HFFc6 (cell line): ENCODE data around the gene NEK2. TPM values are rescaled to one million over a fixed set of nuclear protein-coding genes. Genes with fewer than 3 reads are reported as not detected.

Source experiments
- DNase-seq: peaks from one replicate; pipeline ENCODE4 v3.0.0-alpha.2; 2018
- H3K27ac Mint-ChIP-seq: 2 replicates; pipeline ENCODE4 v1.8.0; 2020; ENCODE audit warnings: mild to moderate bottlenecking, mixed read lengths
- H3K27me3 Mint-ChIP-seq: 2 replicates; pipeline ENCODE4 v1.8.0; 2021; ENCODE audit warnings: mild to moderate bottlenecking, moderate library complexity, mixed read lengths; ENCODE audit not compliant: insufficient read depth
- H3K36me3 Mint-ChIP-seq: 2 replicates; pipeline ENCODE4 v1.8.0; 2021; ENCODE audit warnings: low read depth, mixed read lengths
- H3K4me1 Mint-ChIP-seq: 2 replicates; pipeline ENCODE4 v1.8.0; 2020; ENCODE audit warnings: low read depth, mixed read lengths
- H3K4me3 Mint-ChIP-seq: 2 replicates; pipeline ENCODE4 v1.8.0; 2020; ENCODE audit warnings: mild to moderate bottlenecking, moderate library complexity, mixed read lengths
- H3K9me3 Mint-ChIP-seq: 2 replicates; pipeline ENCODE4 v1.8.0; 2020; ENCODE audit warnings: mild to moderate bottlenecking, mixed read lengths
- total RNA-seq, 6 experiments: library from RNA; stranded (reverse); fragmentation: NEBNext Ultra II Directional; extraction: Animal tissue kit (Norgen Biotek cat#: 25700); gene quantifications; 2 replicates in 1 of 6; 3 replicates in 5 of 6; pipeline ENCODE4 v1.2.3, GENCODE V29; 2021
- TF ChIP-seq, protein P1 (sequence below): fragments of 200-600 bp; sonication (generic); IDR thresholded peaks from 2 replicates; pipeline ENCODE4 v1.5.0; 2021; ENCODE audit warnings: antibody characterized with exemption, mild to moderate bottlenecking

The NEK2 gene
- total RNA-seq, 6 experiments from 2014 or later = 10.2 to 28.6 (median 26.8) TPM

DNA sequence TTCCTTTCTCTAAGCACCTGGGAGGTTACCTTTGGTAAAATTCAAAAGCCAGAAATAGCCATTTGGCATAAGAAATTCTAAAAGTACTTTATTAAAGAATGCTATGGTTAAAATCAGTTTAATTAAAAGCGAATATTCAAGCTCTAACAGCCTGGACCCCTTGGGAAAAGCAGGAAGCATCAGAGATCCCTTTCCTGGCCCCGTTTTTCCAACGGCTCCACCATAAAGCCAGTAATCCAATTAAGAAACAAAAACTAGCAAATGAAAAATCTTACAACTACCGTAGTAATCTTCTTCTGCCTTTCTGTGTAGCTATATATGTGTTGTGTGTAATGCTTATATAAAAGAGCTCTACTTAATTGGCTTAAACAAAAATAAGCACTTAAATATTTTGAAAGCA is 33.5 kb upstream of the NEK2 start:
- H3K4me1 Mint-ChIP-seq = peaks cover 8% of the 10 kb centered on the region
- TF ChIP-seq, protein P1, sequence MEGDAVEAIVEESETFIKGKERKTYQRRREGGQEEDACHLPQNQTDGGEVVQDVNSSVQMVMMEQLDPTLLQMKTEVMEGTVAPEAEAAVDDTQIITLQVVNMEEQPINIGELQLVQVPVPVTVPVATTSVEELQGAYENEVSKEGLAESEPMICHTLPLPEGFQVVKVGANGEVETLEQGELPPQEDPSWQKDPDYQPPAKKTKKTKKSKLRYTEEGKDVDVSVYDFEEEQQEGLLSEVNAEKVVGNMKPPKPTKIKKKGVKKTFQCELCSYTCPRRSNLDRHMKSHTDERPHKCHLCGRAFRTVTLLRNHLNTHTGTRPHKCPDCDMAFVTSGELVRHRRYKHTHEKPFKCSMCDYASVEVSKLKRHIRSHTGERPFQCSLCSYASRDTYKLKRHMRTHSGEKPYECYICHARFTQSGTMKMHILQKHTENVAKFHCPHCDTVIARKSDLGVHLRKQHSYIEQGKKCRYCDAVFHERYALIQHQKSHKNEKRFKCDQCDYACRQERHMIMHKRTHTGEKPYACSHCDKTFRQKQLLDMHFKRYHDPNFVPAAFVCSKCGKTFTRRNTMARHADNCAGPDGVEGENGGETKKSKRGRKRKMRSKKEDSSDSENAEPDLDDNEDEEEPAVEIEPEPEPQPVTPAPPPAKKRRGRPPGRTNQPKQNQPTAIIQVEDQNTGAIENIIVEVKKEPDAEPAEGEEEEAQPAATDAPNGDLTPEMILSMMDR = no peak
- H3K36me3 Mint-ChIP-seq = no peaks in the 10 kb centered on the region
- no peak for DNase-seq
- no peak overlapping the region for H3K27ac Mint-ChIP-seq
- no peaks in the 10 kb centered on the region for H3K9me3 Mint-ChIP-seq
- H3K4me3 Mint-ChIP-seq = no peak overlapping the region
- peaks cover 2% of the 10 kb centered on the region for H3K27me3 Mint-ChIP-seq

DNA sequence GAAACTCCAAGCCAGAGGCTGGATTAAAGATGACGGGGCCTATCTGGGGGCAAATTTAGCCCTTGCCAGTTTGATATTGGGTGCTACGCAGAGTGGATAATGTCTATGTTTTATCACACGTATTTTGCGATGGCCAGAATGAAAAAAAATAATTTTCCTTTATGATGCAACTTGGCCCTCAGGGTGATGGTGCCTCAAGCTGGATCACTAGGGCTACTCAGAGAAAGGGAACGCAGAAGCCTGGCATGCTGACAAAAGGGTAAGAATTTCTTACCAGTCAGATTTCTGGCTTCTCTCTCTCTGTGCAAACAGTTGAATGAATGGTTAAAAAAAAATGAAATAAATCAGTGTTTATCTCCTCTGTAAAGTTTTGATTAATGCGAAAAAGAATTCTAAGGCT is 32.6 kb upstream of the NEK2 start:
- Mint-ChIP-seq H3K4me1 (peaks cover 8% of the 10 kb centered on the region), H3K27me3 (peaks cover 2% of the 10 kb centered on the region), H3K27ac (no peak overlapping the region), H3K9me3 (no peaks in the 10 kb centered on the region), H3K4me3 (no peak overlapping the region), H3K36me3 (no peaks in the 10 kb centered on the region)
- DNase-seq = no peak
- TF ChIP-seq, protein P1 = no peak

DNA sequence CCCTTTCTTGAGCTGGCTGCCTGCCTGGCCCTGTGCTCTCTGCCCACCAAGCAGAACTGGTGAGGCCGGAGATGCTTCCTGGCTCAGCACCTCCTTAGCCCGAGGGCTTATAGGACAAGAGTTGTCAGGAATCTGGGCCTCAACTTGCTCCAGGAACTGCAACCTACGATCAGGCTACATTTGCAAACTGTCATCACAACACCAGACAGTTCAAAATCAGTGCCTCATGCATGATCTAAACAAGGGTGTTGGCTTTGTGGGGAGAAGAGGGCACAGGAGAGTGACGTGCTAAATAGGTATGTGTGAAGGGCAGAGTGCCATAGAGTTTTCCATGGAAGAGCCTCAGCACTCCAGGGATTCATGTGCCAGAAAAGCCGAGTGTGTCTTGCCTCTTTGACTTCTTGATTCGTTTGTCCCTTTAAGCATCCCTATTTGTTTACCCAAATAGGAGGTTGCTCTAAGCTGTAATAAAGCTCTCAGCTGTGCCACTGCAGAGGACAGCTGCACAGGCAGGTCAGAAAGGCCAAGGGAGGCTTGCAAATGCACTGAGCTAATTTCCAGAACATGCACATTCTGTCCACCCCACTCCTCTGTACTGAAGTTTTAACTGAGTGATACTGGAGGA is 30.2 kb upstream of the NEK2 start:
- Mint-ChIP-seq H3K9me3 (no peaks in the 10 kb centered on the region), H3K4me1 (peaks cover 8% of the 10 kb centered on the region), H3K27ac (no peak overlapping the region; the same call in 1 of the 2 replicates), H3K36me3 (no peaks in the 10 kb centered on the region), H3K27me3 (peaks cover 15% of the 10 kb centered on the region), H3K4me3 (no peak overlapping the region)
- TF ChIP-seq, protein P1 = no peak
- DNase-seq = no peak

DNA sequence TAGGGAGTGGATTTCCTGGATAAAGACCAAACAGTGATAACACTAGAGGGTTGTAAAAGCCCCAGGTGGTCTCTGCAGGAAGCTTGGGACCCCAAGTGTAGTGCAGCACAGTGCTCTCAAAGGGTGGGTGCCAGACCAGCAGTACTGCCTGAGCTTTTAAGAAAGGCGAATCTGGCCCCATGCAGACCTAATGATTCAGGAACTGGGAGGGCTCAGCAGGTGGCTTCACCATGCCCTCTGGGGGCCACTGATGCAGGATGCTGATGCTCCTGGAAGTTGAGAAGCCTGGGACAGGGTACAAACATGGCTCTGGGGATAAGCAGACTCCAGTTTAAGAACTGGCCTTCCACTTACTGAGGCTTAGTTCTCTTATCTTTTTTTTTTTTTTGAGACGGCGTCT is 29.1 kb upstream of the NEK2 start:
- Mint-ChIP-seq H3K36me3 (no peaks in the 10 kb centered on the region), H3K4me3 (no peak overlapping the region)

DNA sequence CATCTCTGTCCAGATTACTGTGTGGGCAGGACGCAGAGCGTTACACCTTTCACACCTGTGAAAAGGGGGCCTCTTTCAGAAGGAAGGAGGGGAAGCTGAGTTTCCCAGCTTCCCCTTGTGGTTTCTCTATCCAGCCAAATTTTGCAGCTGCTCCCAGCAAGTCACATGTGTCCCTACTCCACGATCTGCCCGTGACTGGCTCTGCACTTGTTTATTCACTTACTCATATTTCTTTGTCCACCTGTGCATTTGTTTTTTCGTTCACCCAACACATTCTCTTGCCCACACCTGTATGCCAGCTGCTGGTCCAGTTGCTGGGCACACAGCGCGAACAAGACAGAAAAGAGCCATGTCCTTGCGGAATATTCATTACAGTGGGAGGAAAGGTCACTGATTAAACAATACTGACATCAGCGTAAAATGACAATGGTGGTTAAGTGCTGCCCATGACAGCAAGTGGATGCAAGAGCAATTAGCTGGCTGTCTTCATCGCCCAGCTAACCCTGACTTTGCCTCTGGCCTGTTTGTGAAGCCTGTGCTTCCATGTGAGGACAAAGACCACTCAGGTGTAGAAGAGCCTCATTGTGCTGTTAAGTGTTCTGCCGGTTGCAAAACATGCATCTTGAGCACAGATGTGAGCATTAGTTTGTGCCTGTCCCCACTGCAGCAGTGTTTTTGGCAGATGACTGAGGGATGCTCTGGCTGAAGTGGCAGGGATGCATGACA is 28.6 kb upstream of the NEK2 start:
- no peak overlapping the region for H3K4me3 Mint-ChIP-seq
- H3K36me3 Mint-ChIP-seq = no peaks in the 10 kb centered on the region
- H3K27me3 Mint-ChIP-seq = peaks cover 25% of the 10 kb centered on the region
- peaks cover 8% of the 10 kb centered on the region for H3K4me1 Mint-ChIP-seq
- TF ChIP-seq, protein P1 = no peak
- no peak overlapping the region for H3K27ac Mint-ChIP-seq
- no peaks in the 10 kb centered on the region for H3K9me3 Mint-ChIP-seq
- no peak for DNase-seq

More for the DNA sequence above, 29.1 kb upstream of the NEK2 start:
- Mint-ChIP-seq H3K27me3 (peaks cover 24% of the 10 kb centered on the region), H3K4me1 (peaks cover 8% of the 10 kb centered on the region), H3K27ac (no peak overlapping the region), H3K9me3 (no peaks in the 10 kb centered on the region)
- TF ChIP-seq, protein P1 = no peak
- DNase-seq = no peak
